ENCODE data around the gene DTNBP1.

GRCh38 chr6:15614277-15614676 is 48.6 kb downstream of the DTNBP1 start:
- no peak for TF ChIP-seq POLR2A (IDR thresholded peaks at IDR 0.05)
- no peak for TF ChIP-seq POLR2AphosphoS5 (IDR thresholded peaks at IDR 0.05)
- TF ChIP-seq CTCF (IDR thresholded peaks at IDR 0.05), result no peak

Data from breast epithelium (tissue), 3 donors.